ENCODE results near the gene PFKL. TPM values are rescaled to one million over a fixed set of nuclear protein-coding genes. Genes with fewer than 3 reads are reported as not detected.

Gene PFKL
- total RNA-seq, 1 donor from 2014 or later: 135 TPM

- DNase-seq (ENCODE audit: extremely low spot score, unreplicated experiment): no peak
- Mint-ChIP-seq H3K27me3 (no peaks in the 10 kb centered on the region), H3K36me3 (peaks cover 2% of the 10 kb centered on the region), H3K9me3 (no peaks in the 10 kb centered on the region), H3K27ac (no peak overlapping the region), H3K4me3 (no peak overlapping the region), H3K4me1 (ENCODE audit: unreplicated experiment) (peaks cover 3% of the 10 kb centered on the region)
- TF ChIP-seq, protein P1, sequence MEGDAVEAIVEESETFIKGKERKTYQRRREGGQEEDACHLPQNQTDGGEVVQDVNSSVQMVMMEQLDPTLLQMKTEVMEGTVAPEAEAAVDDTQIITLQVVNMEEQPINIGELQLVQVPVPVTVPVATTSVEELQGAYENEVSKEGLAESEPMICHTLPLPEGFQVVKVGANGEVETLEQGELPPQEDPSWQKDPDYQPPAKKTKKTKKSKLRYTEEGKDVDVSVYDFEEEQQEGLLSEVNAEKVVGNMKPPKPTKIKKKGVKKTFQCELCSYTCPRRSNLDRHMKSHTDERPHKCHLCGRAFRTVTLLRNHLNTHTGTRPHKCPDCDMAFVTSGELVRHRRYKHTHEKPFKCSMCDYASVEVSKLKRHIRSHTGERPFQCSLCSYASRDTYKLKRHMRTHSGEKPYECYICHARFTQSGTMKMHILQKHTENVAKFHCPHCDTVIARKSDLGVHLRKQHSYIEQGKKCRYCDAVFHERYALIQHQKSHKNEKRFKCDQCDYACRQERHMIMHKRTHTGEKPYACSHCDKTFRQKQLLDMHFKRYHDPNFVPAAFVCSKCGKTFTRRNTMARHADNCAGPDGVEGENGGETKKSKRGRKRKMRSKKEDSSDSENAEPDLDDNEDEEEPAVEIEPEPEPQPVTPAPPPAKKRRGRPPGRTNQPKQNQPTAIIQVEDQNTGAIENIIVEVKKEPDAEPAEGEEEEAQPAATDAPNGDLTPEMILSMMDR (conservative IDR thresholded peaks at IDR 0.05): no peak
Measured at GRCh38 chr21:44326716-44327602, 27.1 kb downstream of the PFKL start.

- Mint-ChIP-seq H3K4me1 (ENCODE audit: unreplicated experiment) (peaks cover 4% of the 10 kb centered on the region), H3K4me3 (no peak overlapping the region), H3K36me3 (peaks cover 3% of the 10 kb centered on the region), H3K9me3 (no peaks in the 10 kb centered on the region), H3K27me3 (no peaks in the 10 kb centered on the region), H3K27ac (no peak overlapping the region)
- TF ChIP-seq, protein P1 (conservative IDR thresholded peaks at IDR 0.05): no peak
- DNase-seq (ENCODE audit: extremely low spot score, unreplicated experiment): no peak
Measured at GRCh38 chr21:44327603-44327974, 27.7 kb downstream of the PFKL start.

DNA sequence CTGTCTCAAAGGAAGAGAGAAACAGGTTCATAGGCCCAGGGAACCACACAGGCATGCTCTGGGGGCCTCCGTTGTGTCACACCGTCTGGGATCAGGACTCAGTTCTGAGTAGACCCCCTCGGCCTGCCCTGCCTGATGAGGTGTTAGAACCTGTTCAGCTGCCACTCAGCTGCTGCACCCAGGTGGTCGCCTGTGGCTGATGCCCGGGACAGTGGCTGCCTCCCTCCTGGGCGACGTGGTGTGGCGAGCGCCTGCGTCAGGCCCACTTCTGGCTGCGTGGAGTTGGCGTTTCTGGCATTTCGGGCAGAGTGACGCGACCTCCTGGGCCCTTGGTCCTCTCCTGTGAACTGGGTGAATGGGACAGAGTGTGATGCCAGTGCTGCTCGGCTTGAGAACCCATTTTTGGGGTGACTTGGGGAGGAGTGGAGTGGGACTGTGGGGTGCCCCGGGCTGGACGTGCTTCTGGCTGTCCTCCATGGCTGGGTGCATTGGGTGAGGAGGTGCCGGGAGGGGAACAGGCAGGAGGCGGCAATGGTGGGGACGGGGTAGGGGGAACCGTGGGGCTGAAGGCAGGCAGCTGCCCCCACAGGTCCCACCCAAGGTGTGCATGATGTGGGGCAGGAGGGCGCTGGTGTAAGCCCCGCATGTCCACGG lies 28.5 kb downstream of the PFKL start:
- DNase-seq (ENCODE audit: extremely low spot score, unreplicated experiment): no peak
- H3K9me3 Mint-ChIP-seq: no peaks in the 10 kb centered on the region
- H3K4me1 Mint-ChIP-seq (ENCODE audit: unreplicated experiment): peaks cover 4% of the 10 kb centered on the region
- no peaks in the 10 kb centered on the region for H3K27me3 Mint-ChIP-seq
- peak overlapping the region; percentile 46 for H3K27ac Mint-ChIP-seq
- H3K36me3 Mint-ChIP-seq: peaks cover 3% of the 10 kb centered on the region
- TF ChIP-seq, protein P1 (conservative IDR thresholded peaks at IDR 0.05): no peak
- no peak overlapping the region for H3K4me3 Mint-ChIP-seq

DNA sequence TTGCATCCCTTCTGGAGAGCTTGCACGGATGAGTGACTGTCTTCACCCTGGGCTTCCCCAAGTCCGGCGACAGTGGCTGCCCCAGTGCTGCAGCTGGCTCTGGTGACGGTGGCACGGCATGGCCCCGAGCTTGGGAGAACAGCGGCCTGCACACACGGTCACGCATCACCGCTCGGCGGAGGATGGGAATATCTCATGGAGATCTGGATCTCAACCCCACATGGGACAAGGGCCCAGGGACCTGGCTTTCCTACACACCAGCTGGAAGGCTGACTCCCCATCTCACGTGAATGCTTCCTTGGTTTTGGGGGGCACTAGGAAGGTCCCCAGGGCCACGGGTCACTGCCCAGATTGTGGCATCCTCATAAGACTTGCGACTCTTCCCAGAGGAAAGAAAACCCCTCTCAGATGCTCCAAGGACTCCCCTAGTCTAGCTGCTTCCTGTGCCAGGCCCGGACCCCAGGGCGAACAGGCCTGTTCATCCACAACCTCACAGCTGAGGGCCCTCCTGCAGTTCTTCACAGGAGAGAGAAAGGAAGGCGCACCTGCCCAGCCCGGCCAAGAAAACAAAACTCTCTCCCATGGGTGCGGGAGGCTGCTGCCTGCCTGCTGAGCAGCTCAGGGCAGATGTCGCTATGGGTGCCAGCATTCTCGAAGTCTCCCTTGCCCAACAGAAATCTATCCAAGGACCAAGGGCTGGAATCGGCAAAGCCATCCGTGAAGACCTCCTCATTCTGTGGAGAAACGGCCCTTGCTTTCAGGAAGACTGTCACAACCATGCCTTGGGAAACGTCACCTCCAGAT lies 29.4 kb downstream of the PFKL start:
- Mint-ChIP-seq H3K4me3 (no peak overlapping the region), H3K4me1 (ENCODE audit: unreplicated experiment) (peaks cover 4% of the 10 kb centered on the region), H3K36me3 (peaks cover 3% of the 10 kb centered on the region), H3K9me3 (no peaks in the 10 kb centered on the region), H3K27me3 (no peaks in the 10 kb centered on the region), H3K27ac (no peak overlapping the region)
- TF ChIP-seq, protein P1 (conservative IDR thresholded peaks at IDR 0.05): no peak
- no peak for DNase-seq (ENCODE audit: extremely low spot score, unreplicated experiment)

DNA sequence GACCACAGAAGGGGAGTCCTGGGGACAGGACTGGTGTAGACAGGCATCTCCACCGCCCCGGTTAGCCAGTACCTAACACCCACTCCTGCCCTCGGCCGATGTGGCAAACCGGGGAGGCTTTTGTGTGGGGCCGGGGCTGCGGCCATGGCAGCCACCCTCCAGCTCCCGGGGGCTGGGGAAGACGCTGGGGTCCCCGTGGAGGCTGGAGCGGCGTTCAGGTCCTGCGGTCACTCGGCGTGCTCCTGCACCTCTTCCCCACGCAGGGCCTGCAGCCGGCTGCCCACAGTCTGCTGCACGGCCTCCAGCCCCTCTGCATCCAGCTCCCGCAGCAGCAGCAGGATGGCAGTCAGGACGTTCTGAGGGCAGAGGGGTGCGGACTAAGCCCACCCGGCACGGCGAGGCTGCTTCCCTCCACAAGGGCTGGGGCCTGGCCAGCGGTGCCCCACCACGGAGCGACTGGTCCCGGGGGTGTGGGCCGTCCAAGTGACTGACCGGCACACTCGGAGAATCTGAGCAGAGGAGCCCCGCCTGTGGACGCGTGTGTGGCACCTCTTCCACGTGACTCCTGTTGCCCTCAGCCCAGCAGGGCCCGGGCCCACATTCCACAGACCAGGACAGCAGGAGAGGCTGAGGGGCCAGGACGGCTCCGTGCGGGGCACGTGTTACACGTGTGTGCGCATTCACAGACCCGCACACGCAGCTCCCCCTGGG lies 30.3 kb downstream of the PFKL start:
- H3K36me3 Mint-ChIP-seq: peaks cover 3% of the 10 kb centered on the region
- H3K27ac Mint-ChIP-seq: no peak overlapping the region
- no peaks in the 10 kb centered on the region for H3K9me3 Mint-ChIP-seq
- H3K4me3 Mint-ChIP-seq: no peak overlapping the region
- no peaks in the 10 kb centered on the region for H3K27me3 Mint-ChIP-seq
- peaks cover 4% of the 10 kb centered on the region for H3K4me1 Mint-ChIP-seq (ENCODE audit: unreplicated experiment)
- TF ChIP-seq, protein P1 (conservative IDR thresholded peaks at IDR 0.05): no peak
- no peak for DNase-seq (ENCODE audit: extremely low spot score, unreplicated experiment)
